ENCODE data around the gene DAP. TPM values are rescaled to one million over a fixed set of nuclear protein-coding genes. Genes with fewer than 3 reads are reported as not detected.

Gene DAP
- polyA plus RNA-seq, 2 of the 4 experiments (the other 2 are of a cell fraction), result 24.2 to 54.9 TPM

DNA sequence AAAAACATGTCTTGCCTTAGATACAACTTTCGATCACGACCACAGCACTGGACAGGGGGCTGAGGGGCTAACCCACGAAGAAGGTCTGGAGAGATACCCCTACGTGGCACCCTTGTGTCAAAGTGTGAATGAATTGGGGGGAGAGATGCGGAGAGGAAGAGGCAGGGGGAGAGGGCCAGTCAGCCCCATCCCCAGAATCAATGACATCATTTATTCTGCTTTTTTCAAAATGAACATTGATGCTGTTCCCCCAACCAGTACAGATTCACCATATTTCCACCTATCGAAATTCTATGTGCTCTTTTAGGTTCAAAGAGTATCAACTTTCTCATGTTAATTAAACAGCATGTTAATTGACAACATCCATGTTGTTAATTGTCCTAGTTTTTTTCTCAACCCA lies 32.4 kb downstream of the DAP start:
- Histone ChIP-seq H3K9me3 (no peaks in the 10 kb centered on the region), H3K4me2 (no peak overlapping the region), H3K4me1 (peaks cover 26% of the 10 kb centered on the region), H3K27ac (no peak overlapping the region), H3K4me3 (no peak overlapping the region)
- DNase-seq (ENCODE audit: low read depth in 1 of 2, low spot score in 1 of 2), result no peak
- ChIA-PET CTCF (interaction anchor here (1.1 to 1.2 kb wide), 2 partner anchors 11 to 20 kb away, joined by 3 read pairs; no protein-coding TSS in a partner anchor), POLR2A (no interaction called here)
- ATAC-seq, result no peak
- 86% methylated on average over 6 of the region's 6 CpGs for WGBS (ENCODE audit: missing lambda C conversion rate)
- TF ChIP-seq CHD4 (IDR thresholded peaks at IDR 0.05; ENCODE audit: borderline replicate concordance), result no peak
- no peak for TF ChIP-seq POLR2AphosphoS2 (conservative IDR thresholded peaks at IDR 0.05; ENCODE audit: low read length)
- no peak for TF ChIP-seq PBX3 (IDR thresholded peaks at IDR 0.05)
- TF ChIP-seq FOSB (CRISPR knock-in tag; IDR thresholded peaks at IDR 0.05), result no peak
- no peak for TF ChIP-seq PHF8 (IDR thresholded peaks at IDR 0.05; ENCODE audit: borderline replicate concordance, low read depth)
- no peak for TF ChIP-seq CEBPB (IDR thresholded peaks at IDR 0.05)
- no peak for TF ChIP-seq HOXB5 (CRISPR knock-in tag; IDR thresholded peaks at IDR 0.05)
- no peak for TF ChIP-seq JUN (IDR thresholded peaks at IDR 0.05)
- TF ChIP-seq, protein P1, sequence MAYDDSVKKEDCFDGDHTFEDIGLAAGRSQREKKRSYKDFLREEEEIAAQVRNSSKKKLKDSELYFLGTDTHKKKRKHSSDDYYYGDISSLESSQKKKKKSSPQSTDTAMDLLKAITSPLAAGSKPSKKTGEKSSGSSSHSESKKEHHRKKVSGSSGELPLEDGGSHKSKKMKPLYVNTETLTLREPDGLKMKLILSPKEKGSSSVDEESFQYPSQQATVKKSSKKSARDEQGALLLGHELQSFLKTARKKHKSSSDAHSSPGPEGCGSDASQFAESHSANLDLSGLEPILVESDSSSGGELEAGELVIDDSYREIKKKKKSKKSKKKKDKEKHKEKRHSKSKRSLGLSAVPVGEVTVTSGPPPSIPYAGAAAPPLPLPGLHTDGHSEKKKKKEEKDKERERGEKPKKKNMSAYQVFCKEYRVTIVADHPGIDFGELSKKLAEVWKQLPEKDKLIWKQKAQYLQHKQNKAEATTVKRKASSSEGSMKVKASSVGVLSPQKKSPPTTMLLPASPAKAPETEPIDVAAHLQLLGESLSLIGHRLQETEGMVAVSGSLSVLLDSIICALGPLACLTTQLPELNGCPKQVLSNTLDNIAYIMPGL (CRISPR knock-in tag; IDR thresholded peaks at IDR 0.05; ENCODE audit: borderline replicate concordance), result no peak
- TF ChIP-seq GATA3 (IDR thresholded peaks at IDR 0.05; ENCODE audit: borderline replicate concordance), result no peak
- TF ChIP-seq CTCF (IDR thresholded peaks at IDR 0.05), result no peak
- TF ChIP-seq, protein P2, sequence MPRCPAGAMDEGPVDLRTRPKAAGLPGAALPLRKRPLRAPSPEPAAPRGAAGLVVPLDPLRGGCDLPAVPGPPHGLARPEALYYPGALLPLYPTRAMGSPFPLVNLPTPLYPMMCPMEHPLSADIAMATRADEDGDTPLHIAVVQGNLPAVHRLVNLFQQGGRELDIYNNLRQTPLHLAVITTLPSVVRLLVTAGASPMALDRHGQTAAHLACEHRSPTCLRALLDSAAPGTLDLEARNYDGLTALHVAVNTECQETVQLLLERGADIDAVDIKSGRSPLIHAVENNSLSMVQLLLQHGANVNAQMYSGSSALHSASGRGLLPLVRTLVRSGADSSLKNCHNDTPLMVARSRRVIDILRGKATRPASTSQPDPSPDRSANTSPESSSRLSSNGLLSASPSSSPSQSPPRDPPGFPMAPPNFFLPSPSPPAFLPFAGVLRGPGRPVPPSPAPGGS (IDR thresholded peaks at IDR 0.05), result no peak
- TF ChIP-seq, protein P3, sequence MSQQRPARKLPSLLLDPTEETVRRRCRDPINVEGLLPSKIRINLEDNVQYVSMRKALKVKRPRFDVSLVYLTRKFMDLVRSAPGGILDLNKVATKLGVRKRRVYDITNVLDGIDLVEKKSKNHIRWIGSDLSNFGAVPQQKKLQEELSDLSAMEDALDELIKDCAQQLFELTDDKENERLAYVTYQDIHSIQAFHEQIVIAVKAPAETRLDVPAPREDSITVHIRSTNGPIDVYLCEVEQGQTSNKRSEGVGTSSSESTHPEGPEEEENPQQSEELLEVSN (IDR thresholded peaks at IDR 0.05; ENCODE audit: borderline replicate concordance, low read depth), result no peak
- no peak for TF ChIP-seq NR3C1 (IDR thresholded peaks at IDR 0.05)
- TF ChIP-seq HOXA7 (CRISPR knock-in tag; IDR thresholded peaks at IDR 0.05), result no peak
- TF ChIP-seq KDM5A (IDR thresholded peaks at IDR 0.05), result no peak
- TF ChIP-seq RNF2 (IDR thresholded peaks at IDR 0.05; ENCODE audit: borderline replicate concordance, low read depth), result no peak
- TF ChIP-seq EP300 (IDR thresholded peaks at IDR 0.05), result no peak
- no peak for TF ChIP-seq SREBF2 (IDR thresholded peaks at IDR 0.05)
- FAIRE-seq, result no peak

GRCh38 chr5:10727861-10728260 lies 33.2 kb downstream of the DAP start:
- peaks cover 29% of the 10 kb centered on the region for H3K4me1 ChIP-seq
- H3K4me3 ChIP-seq, result no peak overlapping the region
- DNase-seq (ENCODE audit: low read depth in 1 of 2, low spot score in 1 of 2) (no peak), FAIRE-seq (no peak), ATAC-seq (no peak)
- no peaks in the 10 kb centered on the region for H3K9me3 ChIP-seq
- H3K4me2 ChIP-seq, result no peak overlapping the region
- ChIA-PET CTCF (interaction anchor here (0.6 to 4.2 kb wide), 3 partner anchors 21 to 908 kb away, joined by 3 to 29 read pairs (median 3); no protein-coding TSS in a partner anchor), POLR2A (no interaction called here)
- H3K27ac ChIP-seq, result no peak overlapping the region
- TF ChIP-seq ZC3H11A (IDR thresholded peaks at IDR 0.05) (no peak), ZFP36 (IDR thresholded peaks at IDR 0.05; ENCODE audit: borderline replicate concordance, partially characterized antibody) (no peak)
- WGBS (ENCODE audit: missing lambda C conversion rate), result 88% methylated on average over 3 of the region's 3 CpGs

All from A549 (cell line).